Vagina (tissue), 2 donors: ENCODE results near the gene CDCP1. TPM values are rescaled to one million over a fixed set of nuclear protein-coding genes. Genes with fewer than 3 reads are reported as not detected.

Experiments
- DNase-seq, 2 donors: peaks; one replicate each; pipeline ENCODE4 v3.0.0-alpha.2; 2017; ENCODE audit errors: extremely low spot score in 2 of 2
- H3K27ac ChIP-seq: fragments of 200-600 bp; sonication (generic); one replicate; pipeline ENCODE4 v1.5.1; 2019
- H3K27me3 ChIP-seq: fragments of 200-600 bp; sonication (generic); one replicate; pipeline ENCODE4 v1.5.1; 2019
- H3K36me3 ChIP-seq, 2 donors: fragments of 200-600 bp; sonication (generic); one replicate each; pipeline ENCODE4 v1.5.1; 2017 to 2019
- H3K4me1 ChIP-seq: fragments of 200-600 bp; sonication (generic); one replicate; pipeline ENCODE4 v1.5.1; 2019
- H3K4me3 ChIP-seq, 2 donors: fragments of 200-600 bp; sonication (generic); 1 replicate in 1 of 2; 2 replicates in 1 of 2; pipeline ENCODE4 v1.5.1; 2016 to 2019
- H3K9me3 ChIP-seq: fragments of 200-600 bp; sonication (generic); one replicate; pipeline ENCODE4 v1.5.1; 2019
- CTCF ChIP-seq, 3 experiments: fragments of 450-650 bp in 2 of 3; fragments of 200-600 bp in 1 of 3; sonication (generic) in 1 of 3; IDR thresholded peaks; one replicate each; pipeline ENCODE4 v1.5.1; 2017 to 2019; ENCODE audit warnings: antibody characterized with exemption in 3 of 3, mild to moderate bottlenecking in 2 of 3, moderate library complexity in 2 of 3
- POLR2A ChIP-seq, 2 donors: fragments of 450-650 bp; IDR thresholded peaks; one replicate each; pipeline ENCODE4 v1.6.1; 2017; ENCODE audit warnings: antibody characterized with exemption in 2 of 2, mild to moderate bottlenecking in 2 of 2, moderate library complexity in 2 of 2
- POLR2AphosphoS5 ChIP-seq, 2 donors: sonication (generic); formaldehyde crosslinking; IDR thresholded peaks; one replicate each; pipeline ENCODE4 v1.9.0; 2017; ENCODE audit warnings: antibody characterized with exemption in 2 of 2, mild to moderate bottlenecking in 2 of 2, low read depth in 1 of 2; ENCODE audit not compliant: insufficient read depth in 1 of 2
- intact Hi-C: fragments of 100-400 bp; cut with DNase I; formaldehyde crosslinking; loops from one replicate; pipeline ENCODE4 v1.15.1; 2023
- total RNA-seq: library from RNA; depleted of rRNA; stranded (reverse); fragments of >200 nt; gene quantifications from one replicate; pipeline ENCODE4 v1.2.3, GENCODE V29; 2016

CDCP1 gene
- total RNA-seq, 1 donor from 2014 or later = 27.5 TPM

GRCh38 chr3:45084361-45084760, 61.8 kb downstream of the CDCP1 start:
- H3K4me1 ChIP-seq = no peaks in the 10 kb centered on the region
- H3K27ac ChIP-seq = no peak overlapping the region
- H3K4me3 ChIP-seq = no peak overlapping the region
- H3K9me3 ChIP-seq = no peaks in the 10 kb centered on the region
- H3K36me3 ChIP-seq = peaks cover 0 to 4% of the 10 kb centered on the region in 2 donors
- DNase-seq = no peak
- intact Hi-C loops = no loop called here
- no peaks in the 10 kb centered on the region for H3K27me3 ChIP-seq
- TF ChIP-seq POLR2AphosphoS5 (IDR thresholded peaks at IDR 0.05; ENCODE audit: insufficient read depth in 1 of 2, low read depth in 1 of 2) (no peak), POLR2A (IDR thresholded peaks at IDR 0.05) (no peak), CTCF (IDR thresholded peaks at IDR 0.05) (no peak)

- Histone ChIP-seq H3K27me3 (no peaks in the 10 kb centered on the region), H3K4me1 (no peaks in the 10 kb centered on the region), H3K27ac (no peak overlapping the region), H3K9me3 (no peaks in the 10 kb centered on the region), H3K36me3 (peaks cover 0 to 4% of the 10 kb centered on the region in 2 donors), H3K4me3 (no peak overlapping the region)
- intact Hi-C loops = no loop called here
- no peak for DNase-seq
- TF ChIP-seq POLR2A (IDR thresholded peaks at IDR 0.05) = no peak
- no peak for TF ChIP-seq CTCF (IDR thresholded peaks at IDR 0.05)
- no peak for TF ChIP-seq POLR2AphosphoS5 (IDR thresholded peaks at IDR 0.05; ENCODE audit: insufficient read depth in 1 of 2, low read depth in 1 of 2)
Measured at GRCh38 chr3:45083023-45083422, 63.2 kb downstream of the CDCP1 start.

DNA sequence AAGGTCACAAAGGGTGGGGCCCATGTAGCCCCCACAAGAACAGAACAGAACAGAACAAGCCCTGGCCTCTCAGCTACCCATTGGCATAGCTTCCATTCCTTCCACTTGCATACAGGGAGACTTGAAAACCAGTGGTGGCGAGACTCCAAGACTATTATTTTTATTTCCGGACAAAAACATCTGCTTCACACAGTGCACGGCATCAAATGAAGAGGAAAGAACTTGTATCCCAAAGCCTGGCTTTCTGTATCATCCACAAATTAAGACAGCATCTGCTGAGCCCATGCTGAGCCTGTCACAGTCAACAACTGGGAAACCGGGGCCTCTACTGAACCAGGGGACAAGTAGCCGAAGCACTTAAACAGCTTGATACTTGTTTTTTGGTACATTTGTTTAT, 64.0 kb downstream of the CDCP1 start:
- Histone ChIP-seq H3K9me3 (no peaks in the 10 kb centered on the region), H3K4me3 (no peak overlapping the region), H3K4me1 (no peaks in the 10 kb centered on the region), H3K27ac (no peak overlapping the region), H3K36me3 (peaks cover 0 to 4% of the 10 kb centered on the region in 2 donors), H3K27me3 (no peaks in the 10 kb centered on the region)
- DNase-seq = no peak
- intact Hi-C loops = no loop called here
- TF ChIP-seq CTCF (IDR thresholded peaks at IDR 0.05) (no peak), POLR2A (IDR thresholded peaks at IDR 0.05) (no peak), POLR2AphosphoS5 (IDR thresholded peaks at IDR 0.05; ENCODE audit: insufficient read depth in 1 of 2, low read depth in 1 of 2) (no peak)

DNA sequence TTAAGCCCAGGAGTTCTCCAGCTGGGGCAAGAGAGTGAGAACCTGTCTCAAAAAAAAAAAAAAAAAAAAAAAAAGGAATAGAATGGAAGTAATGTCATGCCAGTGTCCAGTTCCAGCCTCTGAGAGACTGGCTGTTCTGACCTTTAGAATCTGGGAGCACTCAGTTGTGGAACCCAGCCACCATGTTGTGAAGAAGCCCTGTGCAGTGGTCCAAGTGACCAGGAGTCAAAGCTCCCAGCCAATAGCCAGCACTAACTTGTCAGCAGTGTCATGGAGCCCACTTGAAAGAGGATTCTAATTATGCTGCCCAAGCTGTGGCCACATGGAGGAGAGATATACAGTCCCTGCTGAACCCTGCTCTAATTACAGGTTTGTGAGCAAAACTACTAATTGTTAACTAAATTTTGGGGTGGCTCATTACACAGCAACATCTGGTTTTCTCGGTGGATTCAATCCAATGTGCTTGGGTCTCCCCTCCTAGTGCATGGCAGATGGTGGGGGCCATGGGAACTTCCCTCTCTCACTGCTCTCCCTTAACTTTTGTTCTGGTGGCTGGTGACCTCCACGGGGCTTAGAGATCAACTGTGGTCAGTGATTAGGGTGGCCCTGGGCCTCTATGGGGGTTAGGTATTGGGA, 64.6 kb downstream of the CDCP1 start:
- intact Hi-C loops = no loop called here
- TF ChIP-seq POLR2A (IDR thresholded peaks at IDR 0.05) (no peak), POLR2AphosphoS5 (IDR thresholded peaks at IDR 0.05; ENCODE audit: insufficient read depth in 1 of 2, low read depth in 1 of 2) (no peak), CTCF (IDR thresholded peaks at IDR 0.05) (no peak)
- Histone ChIP-seq H3K9me3 (no peaks in the 10 kb centered on the region), H3K36me3 (peaks cover 0 to 4% of the 10 kb centered on the region in 2 donors), H3K4me1 (no peaks in the 10 kb centered on the region), H3K4me3 (no peak overlapping the region), H3K27ac (no peak overlapping the region), H3K27me3 (no peaks in the 10 kb centered on the region)
- DNase-seq = no peak

DNA sequence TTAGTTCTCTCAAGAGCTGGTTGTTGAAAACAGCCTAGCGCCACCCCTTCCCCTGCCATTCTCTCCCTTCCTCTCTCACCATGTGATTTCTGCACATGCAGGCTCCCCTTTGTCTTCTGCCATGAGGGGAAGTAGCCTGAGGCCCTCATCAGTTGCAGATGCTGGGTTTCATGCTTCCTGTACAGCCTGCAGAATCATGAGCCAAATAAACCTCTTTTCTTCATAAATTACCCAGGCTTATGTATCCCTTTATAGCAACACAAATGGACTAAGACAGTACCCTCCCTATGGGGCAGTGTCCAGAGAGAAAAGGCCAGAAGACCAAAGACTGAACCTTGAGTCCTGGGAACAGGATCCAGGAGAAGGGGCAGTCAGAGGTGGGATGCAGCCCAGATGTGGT, 65.4 kb downstream of the CDCP1 start:
- no peak for DNase-seq
- Histone ChIP-seq H3K36me3 (peaks cover 0 to 4% of the 10 kb centered on the region in 2 donors), H3K27ac (no peak overlapping the region), H3K27me3 (no peaks in the 10 kb centered on the region), H3K9me3 (no peaks in the 10 kb centered on the region), H3K4me3 (no peak overlapping the region), H3K4me1 (no peaks in the 10 kb centered on the region)
- TF ChIP-seq CTCF (IDR thresholded peaks at IDR 0.05) = no peak
- TF ChIP-seq POLR2A (IDR thresholded peaks at IDR 0.05) = no peak
- TF ChIP-seq POLR2AphosphoS5 (IDR thresholded peaks at IDR 0.05; ENCODE audit: insufficient read depth in 1 of 2, low read depth in 1 of 2) = no peak
- intact Hi-C loops = no loop called here
